OCI-LY1 (cell line): ENCODE results near the gene EIF3L.

Experiments used
- EZH2 ChIP-seq: fragments of 200-600 bp; sonication (generic), shearing (Covaris generic); IDR thresholded peaks from 2 replicates; pipeline ENCODE4 v1.8.0; 2017; ENCODE audit warnings: borderline replicate concordance, mixed run types, mild to moderate bottlenecking, antibody characterized with exemption, low read length, moderate library complexity, mixed read lengths
- TF ChIP-seq, protein P1 (sequence below): fragments of 200-600 bp; sonication (generic), shearing (Covaris generic); IDR thresholded peaks from 2 replicates; pipeline ENCODE4 v1.5.1; 2017; ENCODE audit warnings: mild to moderate bottlenecking, antibody characterized with exemption, low read length, moderate library complexity, mixed read lengths

GRCh38 chr22:37912171-37912570 lies 63.0 kb downstream of the EIF3L start:
- TF ChIP-seq, protein P1, sequence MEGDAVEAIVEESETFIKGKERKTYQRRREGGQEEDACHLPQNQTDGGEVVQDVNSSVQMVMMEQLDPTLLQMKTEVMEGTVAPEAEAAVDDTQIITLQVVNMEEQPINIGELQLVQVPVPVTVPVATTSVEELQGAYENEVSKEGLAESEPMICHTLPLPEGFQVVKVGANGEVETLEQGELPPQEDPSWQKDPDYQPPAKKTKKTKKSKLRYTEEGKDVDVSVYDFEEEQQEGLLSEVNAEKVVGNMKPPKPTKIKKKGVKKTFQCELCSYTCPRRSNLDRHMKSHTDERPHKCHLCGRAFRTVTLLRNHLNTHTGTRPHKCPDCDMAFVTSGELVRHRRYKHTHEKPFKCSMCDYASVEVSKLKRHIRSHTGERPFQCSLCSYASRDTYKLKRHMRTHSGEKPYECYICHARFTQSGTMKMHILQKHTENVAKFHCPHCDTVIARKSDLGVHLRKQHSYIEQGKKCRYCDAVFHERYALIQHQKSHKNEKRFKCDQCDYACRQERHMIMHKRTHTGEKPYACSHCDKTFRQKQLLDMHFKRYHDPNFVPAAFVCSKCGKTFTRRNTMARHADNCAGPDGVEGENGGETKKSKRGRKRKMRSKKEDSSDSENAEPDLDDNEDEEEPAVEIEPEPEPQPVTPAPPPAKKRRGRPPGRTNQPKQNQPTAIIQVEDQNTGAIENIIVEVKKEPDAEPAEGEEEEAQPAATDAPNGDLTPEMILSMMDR = no peak
- no peak for TF ChIP-seq EZH2
